ENCODE measurements around the gene GNB3. TPM values are rescaled to one million over a fixed set of nuclear protein-coding genes. Genes with fewer than 3 reads are reported as not detected.

Gene GNB3
- total RNA-seq = 10.4 TPM

DNA sequence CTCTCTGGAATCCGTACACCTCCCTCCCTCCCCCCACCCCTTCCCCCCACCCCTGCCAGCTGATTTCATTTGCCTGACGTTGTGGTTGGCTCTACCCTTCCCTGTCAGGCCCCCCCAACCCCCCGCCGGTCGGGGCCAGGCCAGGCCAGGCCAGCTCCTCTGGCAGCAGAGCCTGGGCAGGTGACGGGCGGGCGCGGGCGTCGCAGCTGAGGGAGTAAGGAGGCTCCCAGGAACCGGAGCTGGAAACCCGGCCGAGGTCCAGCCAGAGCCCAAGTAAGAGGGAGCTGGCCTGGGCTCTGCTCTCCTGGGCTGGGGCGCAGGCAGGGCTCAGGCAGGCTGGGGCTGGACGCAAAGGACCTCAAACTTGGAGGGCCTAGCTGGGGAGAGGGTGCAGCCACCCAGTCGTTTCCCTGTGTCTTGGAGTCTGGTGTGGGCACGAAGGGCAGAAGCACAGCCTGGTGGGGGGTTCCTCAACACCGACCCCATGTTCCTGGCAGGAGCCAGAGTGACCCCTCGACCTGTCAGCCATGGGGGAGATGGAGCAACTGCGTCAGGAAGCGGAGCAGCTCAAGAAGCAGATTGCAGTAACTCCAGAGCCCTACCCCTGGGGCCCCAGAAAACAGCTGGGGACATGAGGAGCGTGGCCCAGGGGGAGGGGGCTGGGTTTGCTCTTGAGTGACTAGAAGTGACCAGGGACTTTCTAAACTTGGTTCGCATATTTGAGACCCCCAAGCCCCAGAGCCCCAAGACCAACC lies at the start of gene GNB3:
TSS of gene GNB3 (plus strand) at position 165 of the 755 bp plus-strand sequence. CDS start at position 528, 363 bp downstream.
- Histone ChIP-seq H3K4me3 (no peak within 1 kb of the TSS), H3K4me1 (no peaks in the 10 kb centered on the region), H3K27ac (no peak within 1 kb of the TSS), H3K36me3 (peaks cover 48 to 67% of the 10 kb centered on the region in 2 donors), H3K9me3 (no peaks in the 10 kb centered on the region), H3K27me3 (no peaks in the 10 kb centered on the region)
- TF ChIP-seq CTCF (IDR thresholded peaks at IDR 0.05) = no peak
- intact Hi-C loops (cut with DNase I) = no loop called here
- DNase-seq (ENCODE audit: low spot score in 2 of 2) = no peak

DNA sequence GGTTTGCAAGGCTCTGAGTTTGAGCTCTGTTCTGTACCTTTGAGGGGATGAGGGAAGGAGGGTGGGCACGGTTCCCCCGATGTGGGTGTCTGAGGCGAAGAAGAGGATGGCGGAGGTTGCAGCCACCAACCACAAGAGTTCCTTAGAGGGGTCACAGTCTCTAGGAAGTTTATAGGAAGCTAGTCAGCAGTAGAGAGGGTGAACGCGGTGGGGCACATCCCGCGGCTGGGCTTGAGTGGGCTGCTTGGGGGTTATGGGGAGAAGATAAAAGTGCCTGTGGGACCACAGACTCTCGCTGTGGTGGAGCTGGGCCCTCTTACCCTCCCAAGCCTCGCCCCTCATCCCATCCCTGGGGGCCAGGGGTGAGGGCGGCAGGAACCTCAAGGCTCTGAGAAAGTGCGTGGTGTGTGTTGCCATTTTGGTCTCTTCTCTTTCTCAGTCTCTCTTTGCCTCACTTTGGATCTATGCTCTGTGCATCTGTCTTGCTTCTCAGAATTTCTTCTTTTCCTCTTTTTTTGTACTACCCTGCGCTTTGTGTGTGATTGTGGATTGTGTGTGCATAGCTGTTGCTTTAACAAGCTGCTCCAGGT lies 48.7 kb upstream of the GNB3 start:
- Histone ChIP-seq H3K4me3 (peak overlapping the region in 1 of 2 donors; percentile 30), H3K27me3 (no peaks in the 10 kb centered on the region), H3K36me3 (no peaks in the 10 kb centered on the region), H3K27ac (no peak overlapping the region), H3K9me3 (no peaks in the 10 kb centered on the region), H3K4me1 (no peaks in the 10 kb centered on the region)
- no peak for DNase-seq (ENCODE audit: low spot score in 2 of 2)
- TF ChIP-seq CTCF (IDR thresholded peaks at IDR 0.05) = no peak
- intact Hi-C loops (cut with DNase I) = no loop called here

GRCh38 chr12:6792522-6793201 lies 48.1 kb upstream of the GNB3 start:
- Histone ChIP-seq H3K4me3 (peak overlapping the region in 1 of 2 donors; percentile 30), H3K27me3 (no peaks in the 10 kb centered on the region), H3K4me1 (no peaks in the 10 kb centered on the region), H3K36me3 (no peaks in the 10 kb centered on the region), H3K9me3 (no peaks in the 10 kb centered on the region), H3K27ac (no peak overlapping the region)
- no peak for DNase-seq (ENCODE audit: low spot score in 2 of 2)
- intact Hi-C loops (cut with DNase I) = no loop called here
- TF ChIP-seq CTCF (IDR thresholded peaks at IDR 0.05) = no peak

DNA sequence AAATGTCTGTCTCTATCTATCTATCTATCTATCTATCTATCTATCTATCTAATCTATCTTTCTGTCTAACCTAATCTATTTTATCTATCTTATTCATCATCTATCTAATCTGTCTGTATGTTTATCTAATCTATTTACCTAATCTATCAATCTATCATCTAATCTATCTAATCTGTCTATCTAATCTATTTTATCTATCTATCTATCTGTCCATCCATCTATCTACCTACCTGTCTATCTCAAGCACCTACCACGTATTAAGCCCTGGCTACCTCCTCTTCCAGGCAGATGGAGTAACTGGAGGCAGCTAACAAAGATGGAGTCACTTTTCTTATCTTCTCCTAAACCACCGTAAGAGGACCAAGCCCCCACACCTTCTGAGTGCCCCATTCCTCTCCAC lies 45.6 kb upstream of the GNB3 start:
- TF ChIP-seq CTCF (IDR thresholded peaks at IDR 0.05) = no peak
- Histone ChIP-seq H3K36me3 (no peaks in the 10 kb centered on the region), H3K4me1 (no peaks in the 10 kb centered on the region), H3K9me3 (no peaks in the 10 kb centered on the region), H3K4me3 (no peak overlapping the region), H3K27ac (no peak overlapping the region), H3K27me3 (no peaks in the 10 kb centered on the region)
- intact Hi-C loops (cut with DNase I) = no loop called here
- DNase-seq (ENCODE audit: low spot score in 2 of 2) = no peak

DNA sequence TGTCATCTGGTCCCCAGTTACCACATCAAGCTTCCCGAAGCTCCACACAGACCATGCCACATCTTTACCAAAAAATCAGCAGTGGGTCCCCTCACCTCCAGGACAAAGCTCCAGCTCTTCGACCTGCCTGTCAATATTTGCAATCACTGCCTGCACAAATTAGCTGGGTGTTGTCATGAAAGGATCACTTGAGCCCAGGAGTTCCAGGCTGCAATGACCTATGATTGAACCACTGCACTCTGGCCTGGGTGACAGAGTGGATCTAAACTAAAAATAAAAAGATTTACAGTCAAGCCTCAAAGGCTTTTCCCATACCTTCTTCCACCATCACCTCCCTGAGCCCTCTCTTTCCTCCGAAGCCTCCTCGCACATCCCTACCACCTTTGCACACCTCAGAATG lies 44.1 kb upstream of the GNB3 start:
- H3K27me3 ChIP-seq = no peaks in the 10 kb centered on the region
- no peak overlapping the region for H3K27ac ChIP-seq
- no peaks in the 10 kb centered on the region for H3K4me1 ChIP-seq
- no peaks in the 10 kb centered on the region for H3K9me3 ChIP-seq
- H3K4me3 ChIP-seq = no peak overlapping the region
- no peak for TF ChIP-seq CTCF (IDR thresholded peaks at IDR 0.05)
- DNase-seq (ENCODE audit: low spot score in 2 of 2) = no peak
- intact Hi-C loops (cut with DNase I) = no loop called here
- H3K36me3 ChIP-seq = no peaks in the 10 kb centered on the region
